Middle frontal gyrus (tissue), 1 donor: Measurements from ENCODE around the gene CCDC88C.

Experiments used
- DNase-seq: peaks from one replicate; pipeline ENCODE4 v3.0.0-alpha.2; 2015; ENCODE audit warnings: low spot score; ENCODE audit errors: extremely low spot score

Gene CCDC88C

DNA sequence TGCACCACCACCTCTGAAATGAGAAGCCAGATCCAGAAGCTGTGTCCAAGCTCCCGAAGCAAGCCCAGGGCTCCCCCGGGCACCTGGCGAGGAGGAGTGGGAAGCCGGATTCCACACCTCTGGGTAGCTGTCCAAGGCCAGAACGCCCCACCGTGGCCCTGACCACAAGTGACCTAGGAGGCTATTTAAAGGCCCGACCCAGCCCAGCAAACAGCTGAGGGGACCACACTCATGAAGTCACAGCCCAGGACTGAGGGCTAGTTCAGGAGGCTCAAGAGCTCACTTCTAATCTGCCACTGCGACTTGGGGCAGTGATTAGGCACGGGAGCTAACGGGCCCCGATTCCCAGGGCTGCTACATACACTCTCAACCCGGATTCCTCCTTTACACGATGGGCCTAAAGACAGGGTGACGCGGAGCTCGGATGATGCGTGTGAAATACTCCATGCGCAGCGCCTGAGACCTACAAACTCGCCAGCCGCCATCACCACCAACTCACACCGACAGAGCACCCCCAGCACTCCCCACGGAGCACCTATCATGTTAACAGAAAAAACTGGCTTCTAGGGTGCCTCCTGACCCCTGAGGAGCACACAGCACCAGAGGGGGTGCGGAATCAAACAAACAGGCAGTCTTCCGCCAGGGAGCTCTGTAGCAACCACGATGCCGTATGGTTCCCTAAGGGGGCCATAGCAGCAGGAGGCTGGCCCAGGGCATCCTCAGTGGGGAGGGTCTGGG is 89.1 kb downstream of the CCDC88C start:
- DNase-seq = no peak

DNA sequence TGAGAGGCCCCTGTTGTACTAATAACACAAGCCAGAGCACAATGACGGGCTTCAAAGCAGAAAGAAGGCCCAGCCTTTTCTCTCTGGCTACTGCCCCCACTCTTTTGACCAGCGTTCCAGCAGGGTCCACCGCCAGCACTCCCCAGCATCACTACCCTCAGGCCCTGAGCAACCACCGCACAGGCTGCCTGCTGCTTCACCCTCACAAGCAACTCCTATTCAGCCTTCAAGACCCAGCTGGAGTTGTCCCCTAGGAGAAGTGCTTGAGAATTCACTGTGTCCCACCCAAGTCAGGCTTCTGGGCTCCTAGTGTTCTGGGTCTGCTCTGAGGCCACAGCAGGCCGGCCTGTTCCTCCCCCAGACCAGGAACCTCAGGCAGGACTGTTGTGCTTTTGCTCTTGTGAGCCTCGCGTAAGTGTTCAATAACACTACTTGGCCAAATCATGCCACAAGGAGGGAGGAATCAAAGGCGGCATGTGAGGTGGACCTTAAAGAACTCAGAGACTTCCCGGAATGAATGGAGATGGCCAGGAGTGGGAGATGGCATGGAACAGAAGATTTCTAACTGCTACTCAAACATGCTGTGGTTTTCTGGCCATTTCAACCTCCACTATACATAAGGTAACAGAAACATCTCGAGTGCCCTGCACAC is 89.8 kb downstream of the CCDC88C start:
- DNase-seq = no peak

DNA sequence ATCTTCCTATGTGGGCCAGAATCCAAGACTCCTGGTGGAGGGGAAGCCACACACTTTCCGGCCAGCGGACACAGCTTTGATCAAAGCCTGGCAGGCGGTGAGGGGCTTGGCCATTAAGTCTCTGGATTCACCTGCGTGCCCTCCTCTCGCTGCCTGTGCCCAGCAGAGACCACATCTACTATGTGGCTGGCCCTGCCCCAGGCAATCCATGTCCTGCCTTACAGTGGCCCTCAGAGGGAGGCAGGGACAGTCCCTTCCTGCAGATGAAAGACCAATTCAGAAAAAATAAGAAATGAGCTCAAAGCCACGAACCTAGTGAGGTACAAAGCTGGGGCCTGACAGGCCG is 90.4 kb downstream of the CCDC88C start:
- no peak for DNase-seq

DNA sequence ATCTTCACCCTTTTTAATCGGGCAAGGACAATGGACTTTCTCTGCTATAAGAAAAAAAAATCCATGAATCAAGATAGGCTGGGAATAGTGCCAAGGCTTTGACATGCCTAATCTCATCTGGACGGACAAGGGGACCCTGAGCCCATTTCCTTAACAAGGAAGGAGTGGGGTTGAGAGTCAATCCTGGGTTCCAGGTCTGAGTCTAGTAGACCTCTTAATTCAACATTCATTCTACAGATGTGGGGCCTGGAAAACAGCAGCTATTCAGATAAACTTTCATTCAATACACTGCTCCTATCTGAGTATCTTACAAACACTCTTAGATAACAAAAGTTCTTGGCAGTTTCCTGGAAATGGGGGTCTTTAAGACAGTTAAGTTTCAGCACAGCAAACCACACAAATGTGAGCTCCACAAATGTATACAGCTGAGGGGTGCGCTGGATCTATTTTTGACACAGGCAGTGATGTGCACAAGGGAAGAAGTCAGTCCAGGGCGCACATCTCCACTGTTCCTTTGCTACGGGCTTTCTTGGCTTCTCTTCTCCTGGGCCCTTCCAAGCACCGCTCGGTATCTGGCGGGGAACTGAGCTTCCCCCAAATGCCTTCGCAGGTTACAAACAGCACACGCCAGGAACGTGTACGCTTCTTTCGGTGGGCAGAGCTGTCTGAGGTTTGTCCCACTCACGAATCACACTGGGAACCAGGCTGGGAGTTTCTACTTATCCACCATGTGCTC is 90.9 kb downstream of the CCDC88C start:
- no peak for DNase-seq

DNA sequence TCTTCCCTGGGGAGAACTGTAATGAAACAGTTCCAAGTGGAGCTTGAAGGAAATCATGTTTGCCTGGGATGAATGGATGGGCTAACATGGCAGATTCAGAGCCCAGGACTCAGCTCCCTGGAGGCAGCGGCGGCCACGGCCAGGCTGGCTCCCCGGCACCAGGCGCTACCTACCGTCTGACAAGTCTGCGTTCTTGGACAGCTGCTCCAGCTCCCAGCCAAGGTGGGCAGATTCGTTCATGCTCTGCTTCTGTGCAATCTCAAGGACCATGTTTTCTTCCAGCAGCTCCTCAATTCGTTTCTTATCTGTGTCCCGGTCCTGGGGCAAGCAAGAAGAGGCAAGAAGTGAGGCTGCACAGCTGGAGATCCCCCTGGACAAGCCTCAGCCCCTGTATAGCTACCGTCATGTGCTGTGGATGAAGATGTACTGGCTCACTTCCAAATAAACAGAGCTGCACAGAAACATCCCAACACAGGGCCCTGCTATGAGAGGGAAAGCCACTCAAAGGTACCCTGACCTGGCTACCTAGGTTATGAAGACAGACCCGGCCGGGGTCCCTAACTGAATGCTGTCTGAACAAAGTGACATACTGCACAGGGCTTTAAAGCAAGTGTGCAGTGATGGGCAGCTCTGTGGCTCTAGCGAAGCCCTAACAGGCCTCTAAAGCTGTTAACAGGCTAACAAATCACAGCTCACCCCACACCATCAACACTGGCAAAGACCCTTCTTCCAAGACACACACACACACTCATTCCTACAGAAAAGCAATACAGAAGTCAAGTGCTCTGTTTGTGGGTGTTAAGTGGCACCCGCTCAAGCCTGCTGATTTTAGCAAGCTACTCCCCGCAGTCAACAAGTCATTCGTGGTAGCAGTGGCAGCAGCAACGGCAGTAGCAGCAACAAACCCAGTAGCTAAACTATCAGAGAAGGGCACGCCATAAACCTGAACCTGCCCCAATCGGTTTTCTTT is 92.7 kb downstream of the CCDC88C start:
- DNase-seq = no peak

DNA sequence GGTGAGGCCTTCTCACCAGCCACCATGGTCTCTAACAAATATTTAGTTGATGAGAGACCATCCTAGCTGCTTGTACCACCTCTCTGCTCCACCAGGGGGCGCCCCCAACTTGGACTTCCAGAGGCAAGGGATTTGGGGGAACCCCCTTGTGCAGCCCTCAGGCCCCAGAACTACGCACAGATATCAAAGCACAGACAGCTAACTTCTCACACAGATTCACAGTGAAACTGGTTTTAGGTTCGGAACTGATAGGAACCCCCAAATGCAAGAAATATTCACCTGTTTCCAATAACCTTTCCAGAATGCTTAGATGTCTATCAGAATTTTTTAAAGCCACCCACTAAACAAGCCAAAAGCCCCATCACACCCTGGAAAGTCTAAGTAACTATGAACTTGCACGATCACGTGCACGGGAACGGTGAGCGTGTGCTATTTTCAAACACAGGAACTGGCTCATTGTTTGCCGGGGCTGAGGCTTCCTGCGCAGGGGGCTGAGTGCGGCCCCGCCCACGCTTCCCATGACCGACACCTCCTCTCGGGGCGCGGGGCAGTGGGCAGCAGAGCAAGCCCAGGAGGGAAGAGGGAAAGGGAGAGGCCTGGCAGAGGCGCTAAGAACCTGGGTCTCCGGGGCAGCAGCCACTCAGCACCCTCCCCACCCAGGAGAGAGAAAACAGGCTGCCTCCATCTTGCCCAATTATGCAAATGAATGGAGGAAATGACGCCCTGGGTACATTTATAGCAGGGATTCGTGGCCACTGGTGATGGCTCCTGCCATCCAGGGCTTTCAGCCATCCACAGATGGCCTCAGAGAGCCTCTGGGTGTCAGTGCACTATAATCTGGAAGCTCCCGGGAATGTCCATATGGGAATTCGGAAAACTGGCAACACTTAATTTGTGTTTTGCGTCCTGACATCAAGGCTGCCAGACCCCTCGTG is 93.7 kb downstream of the CCDC88C start:
- DNase-seq = peak; percentile 28

DNA sequence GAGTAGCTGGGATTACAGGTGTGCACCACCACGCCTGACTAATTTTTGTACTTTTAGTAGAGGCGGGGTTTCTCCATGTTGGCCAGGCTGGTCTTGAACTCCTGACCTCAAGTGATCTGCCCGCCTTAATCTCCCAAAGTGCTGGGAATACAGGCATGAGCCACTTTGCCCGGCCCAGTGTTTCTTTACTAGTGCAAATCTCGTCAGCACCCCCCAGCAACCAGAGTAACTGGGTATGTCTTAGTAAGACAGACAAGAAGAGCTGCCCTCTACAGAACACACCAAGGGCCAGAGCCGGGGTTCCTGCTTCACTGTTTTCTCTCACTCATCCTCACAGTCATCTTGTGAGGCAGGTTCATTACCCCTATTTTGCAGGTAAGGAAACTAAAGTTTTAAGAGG is 94.6 kb downstream of the CCDC88C start:
- DNase-seq = no peak

DNA sequence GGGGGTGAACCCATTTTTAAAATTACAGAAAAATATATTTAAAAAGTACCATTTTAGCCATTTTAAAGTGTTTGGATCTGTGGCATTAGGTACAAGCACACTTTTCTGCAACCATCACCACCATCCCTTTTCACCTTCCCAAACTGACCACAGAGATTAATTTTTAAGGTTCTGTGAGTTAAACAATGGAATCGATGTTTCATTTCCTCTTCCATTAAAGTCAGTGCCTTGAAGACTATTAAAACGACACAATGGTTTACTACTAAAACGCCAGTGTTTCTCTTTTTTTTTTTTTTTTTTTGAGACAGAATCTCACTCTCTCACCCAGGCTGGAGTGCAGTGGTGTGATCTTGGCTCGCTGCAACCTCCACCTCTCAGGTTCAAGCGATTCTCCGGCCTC is 95.0 kb downstream of the CCDC88C start:
- no peak for DNase-seq

DNA sequence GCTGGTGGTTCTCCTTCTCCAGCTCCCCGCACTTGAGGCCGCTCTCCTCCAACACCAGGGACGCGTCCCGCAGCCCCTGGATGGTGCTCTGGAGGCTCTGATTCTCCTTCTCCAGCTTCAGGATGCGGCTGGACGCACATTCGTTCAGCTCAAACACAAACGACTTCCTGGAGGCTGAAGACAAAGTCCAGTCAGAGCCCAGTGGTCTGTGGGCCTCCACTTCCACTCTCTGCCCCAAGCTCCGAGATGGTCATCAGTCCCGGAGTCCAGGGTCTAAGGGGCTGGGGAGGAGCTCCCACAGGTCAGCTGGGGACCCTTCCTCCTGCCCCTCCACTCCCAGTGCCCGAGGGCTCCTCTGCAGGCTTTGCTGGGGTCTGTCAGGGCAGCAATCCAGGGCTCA is 96.5 kb downstream of the CCDC88C start:
- no peak for DNase-seq

DNA sequence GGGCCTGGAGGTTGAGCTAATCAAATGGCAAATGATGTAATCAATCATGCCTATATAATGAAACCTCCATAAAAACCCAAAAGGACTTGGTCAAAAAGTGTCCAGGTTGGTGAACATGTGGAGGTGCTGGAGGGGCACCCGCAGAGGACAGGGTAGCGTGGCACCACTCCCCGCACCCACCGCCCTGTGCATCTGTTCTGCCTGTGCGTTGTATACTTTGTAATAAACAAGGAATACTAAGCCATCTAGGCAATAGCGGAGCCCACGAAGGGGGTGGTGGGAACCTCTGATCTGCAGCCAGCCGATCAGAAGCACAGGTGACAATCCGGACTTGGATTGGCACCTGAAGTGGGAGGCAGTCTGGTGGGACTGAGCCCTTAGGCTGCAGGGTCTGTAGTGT is 97.4 kb downstream of the CCDC88C start:
- no peak for DNase-seq

DNA sequence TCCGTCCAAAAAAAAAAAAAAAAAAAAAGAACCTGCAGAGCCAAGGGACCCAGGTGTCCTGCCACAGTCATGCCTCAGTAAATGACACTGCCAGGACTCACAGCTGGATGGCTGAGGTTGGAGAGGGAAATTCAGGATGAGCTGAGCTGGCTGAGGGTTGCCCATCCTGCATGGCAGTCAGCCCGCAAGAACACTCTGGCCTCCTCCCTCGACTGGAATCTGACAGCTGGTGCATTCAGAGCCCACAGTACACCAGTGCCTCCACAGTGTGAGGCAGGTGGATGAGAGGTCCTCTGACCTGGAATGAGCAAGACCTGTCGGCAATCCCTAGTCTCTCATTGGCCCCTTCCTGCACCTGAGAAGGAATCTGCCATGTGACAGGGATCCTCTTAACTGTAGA is 98.7 kb downstream of the CCDC88C start:
- DNase-seq = no peak

DNA sequence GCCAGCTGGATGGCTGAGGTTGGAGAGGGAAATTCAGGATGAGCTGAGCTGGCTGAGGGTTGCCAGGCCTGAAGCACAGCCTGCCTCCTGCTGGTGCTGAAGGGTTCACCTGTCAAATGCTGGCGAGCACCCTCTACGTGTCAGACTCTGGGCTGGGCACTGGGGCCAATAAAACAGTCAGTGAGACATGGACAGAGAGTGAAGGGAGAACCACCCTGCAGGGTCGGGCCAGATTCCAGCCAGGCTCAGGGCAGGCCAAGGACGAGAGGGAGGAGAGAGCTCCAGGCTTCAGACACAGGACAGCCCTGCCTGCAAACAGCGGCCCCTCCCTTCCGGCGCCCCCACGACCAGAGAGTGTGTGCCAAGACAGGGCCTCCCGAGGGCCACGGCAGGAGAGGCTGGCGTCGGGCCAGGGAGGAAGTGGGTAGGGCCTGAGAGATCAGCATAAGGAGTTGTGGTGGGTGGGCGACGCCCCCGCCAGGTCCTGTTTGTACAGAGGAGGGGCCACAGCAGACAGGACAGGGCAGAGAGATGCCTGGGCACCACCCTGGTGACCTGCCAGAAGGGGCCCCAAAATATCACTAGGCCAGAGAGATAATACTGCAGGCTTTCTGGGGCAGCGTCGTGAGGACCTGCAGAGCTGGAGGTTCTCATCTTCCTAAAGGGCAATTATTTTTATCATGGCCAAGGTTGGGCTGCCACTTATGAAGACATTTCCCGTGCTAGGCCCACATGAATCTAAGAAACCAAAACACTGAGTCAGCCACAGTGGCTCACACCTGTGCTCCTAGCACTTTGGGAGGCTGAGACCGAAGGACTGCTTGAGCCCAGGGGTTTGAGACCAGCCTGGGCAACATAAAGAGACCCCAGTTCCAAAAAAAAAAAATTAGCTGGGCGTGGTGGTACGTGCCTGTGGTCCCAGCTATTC is 100.0 kb downstream of the CCDC88C start:
- no peak for DNase-seq

DNA sequence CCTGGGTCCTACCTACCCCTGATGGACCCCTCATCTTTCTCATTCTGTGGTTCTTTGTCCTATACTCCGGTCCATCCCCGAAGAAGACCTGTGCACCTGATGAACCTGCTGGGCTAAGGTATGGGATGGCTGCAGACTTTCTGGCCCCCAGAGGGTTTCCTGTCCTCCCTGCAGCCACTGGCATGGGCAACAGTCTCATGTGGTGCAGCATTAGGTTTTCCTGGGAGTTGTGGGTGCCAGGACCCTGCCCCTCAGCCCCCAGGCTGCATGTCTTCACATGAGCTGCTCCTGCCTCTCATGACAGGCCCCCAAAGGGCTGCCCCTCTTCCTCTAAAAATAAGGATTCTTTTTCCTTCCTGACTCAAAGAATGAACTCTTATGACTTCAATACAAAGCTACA is 100.9 kb downstream of the CCDC88C start:
- DNase-seq = no peak

DNA sequence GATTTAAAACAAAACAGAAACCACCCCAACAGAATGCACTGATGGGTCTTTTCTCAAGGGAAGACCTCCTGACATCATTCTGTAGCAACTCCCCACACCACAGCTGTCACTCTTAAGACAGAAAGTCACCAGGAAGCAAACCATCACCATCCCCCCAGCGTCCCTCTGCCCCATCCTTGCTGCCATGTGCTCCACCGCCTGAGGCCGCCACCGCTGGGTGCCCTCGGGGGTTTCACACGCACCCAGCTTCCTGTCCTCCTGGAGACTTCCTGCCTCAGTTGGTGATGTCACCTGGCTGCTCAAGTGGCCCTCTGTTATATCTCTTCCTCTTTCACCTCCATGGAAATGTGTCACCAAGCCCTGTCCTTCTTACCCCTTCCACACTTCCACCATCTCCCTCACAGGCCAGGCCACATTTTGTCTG is 101.8 kb downstream of the CCDC88C start:
- no peak for DNase-seq

DNA sequence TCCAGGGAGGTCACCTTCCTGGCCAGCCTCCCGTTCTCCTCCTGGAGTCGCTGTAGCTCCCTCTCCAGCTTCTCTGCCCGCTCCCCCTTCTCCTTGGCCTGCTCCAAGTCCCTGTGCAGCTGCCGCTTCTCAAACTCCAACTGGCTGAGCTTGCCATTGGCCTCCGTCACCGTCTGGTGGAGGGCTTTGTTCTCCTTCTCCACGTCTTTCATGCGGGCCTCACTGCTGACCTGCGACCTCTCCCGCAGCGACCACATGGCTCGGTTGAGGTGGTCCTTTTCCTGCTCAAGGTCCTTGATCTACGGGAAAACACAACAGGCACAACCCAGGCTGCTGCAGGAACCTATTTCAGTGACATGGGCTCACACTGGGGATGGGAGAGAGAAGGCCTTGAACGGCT is 103.8 kb downstream of the CCDC88C start:
- no peak for DNase-seq

DNA sequence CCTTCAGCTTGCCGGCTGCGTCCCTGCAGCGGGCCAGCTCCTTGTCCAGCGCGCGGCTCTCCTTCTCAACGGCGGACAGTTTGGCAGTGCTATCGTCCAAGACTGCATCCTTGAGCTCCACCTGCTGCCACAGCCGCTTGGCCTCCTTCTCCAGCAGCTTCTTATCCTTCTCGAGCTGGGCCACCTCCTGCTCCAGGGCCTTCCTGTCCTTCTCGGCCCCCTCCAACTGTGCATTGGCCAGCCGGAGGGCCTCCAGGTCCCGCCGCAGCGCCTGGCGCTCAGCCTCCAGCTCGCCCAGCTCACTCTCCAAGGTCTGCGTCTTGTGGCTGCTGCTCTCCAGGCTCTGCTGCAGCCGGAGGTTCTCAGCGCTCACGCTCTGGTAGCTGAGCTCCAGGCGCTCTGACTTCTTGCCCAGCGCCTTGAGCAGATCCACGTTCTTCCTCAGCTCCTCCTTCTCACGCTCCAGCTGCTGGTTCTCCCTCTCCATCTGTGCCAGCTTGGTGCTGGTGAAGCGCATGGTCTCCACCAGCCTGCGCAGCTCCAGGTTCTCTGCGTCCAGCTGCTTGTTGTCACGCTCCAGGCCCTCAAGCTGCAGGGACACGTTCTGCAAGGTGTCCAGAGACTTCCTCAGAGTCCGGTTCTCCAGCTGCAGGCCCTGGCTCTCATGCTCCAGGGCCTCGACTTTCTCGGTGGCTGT is 104.3 kb downstream of the CCDC88C start:
- DNase-seq = no peak

DNA sequence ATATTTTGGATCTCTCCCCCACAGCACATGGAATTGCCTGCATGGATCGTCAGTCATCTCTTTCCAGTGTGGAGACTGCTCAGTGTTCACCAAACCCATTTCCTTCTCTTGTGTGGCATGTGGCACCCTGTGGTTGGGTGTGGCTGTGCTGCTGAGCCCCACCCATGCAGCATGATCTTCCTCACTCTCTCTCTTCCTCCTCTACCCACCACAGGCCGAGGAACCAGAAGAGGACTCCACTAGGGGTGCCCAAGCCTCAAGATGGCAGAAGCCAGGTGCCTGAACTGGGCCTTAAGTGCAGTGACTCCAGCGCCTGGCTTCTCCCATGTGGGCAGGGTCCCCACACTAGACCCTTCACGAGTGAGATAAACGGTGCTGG is 106.3 kb downstream of the CCDC88C start:
- no peak for DNase-seq

DNA sequence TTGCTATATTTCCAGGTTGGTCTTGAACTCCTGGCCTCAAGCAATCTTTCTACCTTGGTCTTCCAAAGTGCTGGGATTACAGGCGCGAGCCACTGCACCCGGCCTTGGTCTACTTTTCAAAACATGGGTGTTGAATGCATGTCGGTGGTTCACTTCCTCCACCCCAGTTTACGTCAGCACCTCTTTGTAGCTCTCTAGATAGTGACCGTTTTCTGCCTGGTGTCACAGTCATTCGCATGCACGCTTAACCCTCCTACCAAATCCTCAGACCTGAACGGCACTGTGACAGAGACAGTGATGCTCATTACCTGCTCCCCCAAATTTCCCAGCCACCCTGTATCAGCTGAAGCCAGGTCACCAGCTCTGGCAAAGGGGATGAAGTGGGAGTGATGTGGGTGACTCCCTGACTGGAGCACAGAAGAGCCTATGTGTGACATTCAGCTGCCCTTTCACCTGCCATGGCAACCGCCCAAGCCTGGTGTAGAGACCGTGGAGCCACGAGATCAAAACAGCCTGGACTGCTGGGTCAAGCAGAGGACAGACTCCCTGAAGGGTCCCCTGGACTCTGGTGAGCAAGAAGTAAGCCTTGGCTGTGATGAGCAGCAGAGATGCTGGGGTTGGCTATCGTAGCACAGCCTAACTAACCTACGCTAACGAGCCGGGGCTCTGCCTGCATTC is 106.9 kb downstream of the CCDC88C start:
- no peak for DNase-seq
